K562 (cell line): ENCODE results near the gene NTM. TPM values are rescaled to one million over a fixed set of nuclear protein-coding genes. Genes with fewer than 3 reads are reported as not detected.

Experiments
- ATAC-seq: fragments of 200-7000 bp; cut with Tn5 transposase; 3 replicates; pipeline ENCODE4 v1.9.1; 2020; ENCODE audit warnings: moderate library complexity
- BruUV-seq: library from RNA; stranded (reverse); fragments of 400-500 nt; replicated peaks from 2 replicates; lab custom pipeline; 2021; lab: Mats Ljungman, UMichigan
- CTCF ChIA-PET: fragments of 300-600 bp; formaldehyde crosslinking; extraction: SDS; loops from one replicate; lab custom pipeline; 2021; ENCODE audit warnings: low intra/inter-chr PET ratio; lab: Yijun Ruan, JAX
- POLR2A ChIA-PET: fragments of 300-600, 350-650 bp; sonication (Branson Sonifier 250); formaldehyde crosslinking; extraction: SDS; loops from one replicate; lab custom pipeline; 2021; ENCODE audit warnings: antibody characterized with exemption, inconsistent platforms; lab: Yijun Ruan, JAX
- DNase-seq, 4 experiments: peaks; one replicate each; pipeline versions ENCODE4 v3.0.0 to v3.0.0-alpha.2; 2011 to 2018; ENCODE audit warnings: low spot score in 3 of 4, mixed read lengths in 3 of 4; ENCODE audit errors: extremely low read depth in 1 of 4
- FAIRE-seq: peaks from 2 replicates; lab custom pipeline; 2011; peaks lifted over from hg19 to GRCh38; lab: Jason Lieb, UNC
- H2AFZ ChIP-seq: 2 replicates; pipeline ENCODE4 v1.6.0; 2011; ENCODE audit warnings: low read depth, low read length, control low read depth, inconsistent platforms
- H3K27ac ChIP-seq: fragments of 200-600 bp; 3 replicates; pipeline ENCODE4 v1.8.0; 2011; ENCODE audit warnings: low read depth, mild to moderate bottlenecking, control low read depth, inconsistent platforms, low read length, moderate library complexity, mixed read lengths; ENCODE audit errors: extremely low read depth
- H3K27me3 ChIP-seq, 2 experiments: fragments of 300-600 bp in 1 of 2; 2 replicates in 1 of 2; 3 replicates in 1 of 2; pipeline versions ENCODE4 v1.6.0 to v1.8.0; 2011; ENCODE audit warnings: inconsistent platforms in 2 of 2, low read length in 2 of 2, mild to moderate bottlenecking in 1 of 2, mixed read lengths in 1 of 2, moderate library complexity in 1 of 2; ENCODE audit not compliant: control insufficient read depth in 2 of 2, insufficient read depth in 2 of 2
- H3K36me3 ChIP-seq: fragments of 300-600 bp; 3 replicates; pipeline ENCODE4 v1.8.0; 2011; ENCODE audit warnings: mild to moderate bottlenecking, low read length, inconsistent platforms; ENCODE audit not compliant: control insufficient read depth, insufficient read depth
- H3K4me1 ChIP-seq, 2 experiments: fragments of 200-600 bp in 1 of 2; replicated peaks in 1 of 2; 2 replicates in 1 of 2; 3 replicates in 1 of 2; pipeline versions ENCODE4 v1.5.1 to v1.8.0; 2011; ENCODE audit warnings: inconsistent platforms in 2 of 2, low read length in 2 of 2, mild to moderate bottlenecking in 1 of 2, mixed read lengths in 1 of 2, moderate library complexity in 1 of 2; ENCODE audit not compliant: control insufficient read depth in 2 of 2, insufficient read depth in 2 of 2
- H3K4me2 ChIP-seq: 2 replicates; pipeline ENCODE4 v1.6.1; 2011; ENCODE audit warnings: low read length, control low read depth, inconsistent platforms, mixed read lengths; ENCODE audit not compliant: insufficient read depth
- H3K4me3 ChIP-seq: fragments of 200-600 bp; sonication (generic), shearing (Covaris generic); 2 replicates; pipeline ENCODE4 v1.5.1; 2016; ENCODE audit warnings: control low read depth, inconsistent platforms
- H3K79me2 ChIP-seq: fragments of 200-600 bp; 3 replicates; pipeline ENCODE4 v1.8.0; 2011; ENCODE audit warnings: low read length, inconsistent platforms; ENCODE audit not compliant: control insufficient read depth, insufficient read depth
- H3K9ac ChIP-seq, 2 experiments: 2 replicates each; pipeline versions ENCODE4 v1.6.0 to v1.6.1; 2011; ENCODE audit warnings: low read depth in 2 of 2, low read length in 2 of 2, control low read depth in 1 of 2, inconsistent platforms in 1 of 2, mild to moderate bottlenecking in 1 of 2, mixed read lengths in 1 of 2; ENCODE audit not compliant: insufficient read depth in 1 of 2
- H3K9me1 ChIP-seq: one replicate; pipeline ENCODE4 v1.6.0; 2011; ENCODE audit warnings: inconsistent platforms, mild to moderate bottlenecking, low read length, moderate library complexity; ENCODE audit not compliant: control insufficient read depth, insufficient read depth
- H3K9me3 ChIP-seq: replicated peaks from 2 replicates; pipeline ENCODE4 v1.5.1; 2011; ENCODE audit warnings: low read depth, low read length, inconsistent platforms; ENCODE audit not compliant: control insufficient read depth, insufficient read depth
- H4K20me1 ChIP-seq: replicated peaks from 2 replicates; pipeline ENCODE4 v1.6.1; 2011; ENCODE audit warnings: low read length, inconsistent platforms, mixed read lengths; ENCODE audit not compliant: control insufficient read depth, insufficient read depth
- ASH1L ChIP-seq: fragments of 450-650 bp; IDR thresholded peaks from 2 replicates; pipeline ENCODE4 v1.6.1; 2018; ENCODE audit warnings: borderline replicate concordance, mild to moderate bottlenecking, low read depth; ENCODE audit not compliant: partially characterized antibody
- ATF7 ChIP-seq: fragments of 450-650 bp; IDR thresholded peaks from 2 replicates; pipeline ENCODE4 v1.7.1; 2014; ENCODE audit warnings: mild to moderate bottlenecking, moderate library complexity
- DNMT1 ChIP-seq: fragments of 450-650 bp; IDR thresholded peaks from 2 replicates; pipeline ENCODE4 v1.6.1; 2016; ENCODE audit warnings: antibody characterized with exemption, mild to moderate bottlenecking
- NCOA6 ChIP-seq: fragments of 450-650 bp; IDR thresholded peaks from 2 replicates; pipeline ENCODE4 v1.6.1; 2017; ENCODE audit warnings: mild to moderate bottlenecking
- ZNF41 ChIP-seq: fragments of 250-450 bp; sonication (Bioruptor Pico); conservative IDR thresholded peaks from 2 replicates; pipeline ENCODE4 v1.4.0; 2020; ENCODE audit warnings: mild to moderate bottlenecking
- ZNF583 ChIP-seq: fragments of 250-450 bp; sonication (Bioruptor Pico); IDR thresholded peaks from 2 replicates; pipeline ENCODE4 v1.4.0; 2020
- ZNF707 ChIP-seq: fragments of 250-450 bp; sonication (Bioruptor Pico); conservative IDR thresholded peaks from 2 replicates; pipeline ENCODE4 v1.8.0; 2022; ENCODE audit warnings: inconsistent platforms, mild to moderate bottlenecking, moderate library complexity
- ZNF77 ChIP-seq: fragments of 250-450 bp; sonication (Bioruptor Pico); IDR thresholded peaks from 2 replicates; pipeline ENCODE4 v1.5.0; 2020
- WGBS: fragments of 100-300 bp; shearing (Covaris generic); methylation state at CpG from one replicate; pipeline ENCODE4 v1.1.6; 2016; ENCODE audit warnings: low coverage, mixed read lengths; ENCODE audit not compliant: insufficient coverage; ENCODE audit errors: missing lambda C conversion rate; 5-methylcytosine and 5-hydroxymethylcytosine counted together
- in situ Hi-C: fragments of 300-500 bp; cut with MboI; formaldehyde crosslinking; loops from 4 replicates; pipeline ENCODE4 v1.15.0; 2018; ENCODE audit warnings: inconsistent platforms, mixed read lengths
- intact Hi-C: fragments of 100-400 bp; cut with micrococcal nuclease; formaldehyde crosslinking; loops from 2 replicates; pipeline ENCODE4 v1.14.2; 2022
- polyA plus RNA-seq, 8 experiments: library from polyadenylated mRNA; depleted of rRNA in 4 of 8; stranded (reverse) in 5 of 8; unstranded in 3 of 8; fragments of >200 nt; fragmentation: Nextera tagmentation in 2 of 8; fragmentation: Illumina TruSeq in 1 of 8; extraction: Ambion mirVana in 2 of 8; extraction: Trizol in 1 of 8; gene quantifications; 2 replicates each; pipeline versions ENCODE4 v1.2.1 to v1.2.3, GENCODE V29; 2011 to 2014; ENCODE audit warnings: inconsistent platforms in 1 of 8, missing spikeins in 1 of 8
- total RNA-seq, 7 experiments: library from RNA; depleted of rRNA in 6 of 7; stranded (reverse); fragments of >200 nt in 6 of 7; fragmentation: Illumina TruSeq in 2 of 7; extraction: Trizol in 2 of 7; gene quantifications; 2 replicates each; pipeline versions ENCODE4 v1.2.1 to v1.2.3, GENCODE V29; 2011 to 2021; ENCODE audit warnings: low replicate concordance in 1 of 7
- TF ChIP-seq, protein P1 (sequence below): fragments of 250-450 bp; sonication (Bioruptor Pico); IDR thresholded peaks from 2 replicates; pipeline ENCODE4 v1.4.0; 2020; ENCODE audit warnings: mild to moderate bottlenecking, moderate library complexity
- TF ChIP-seq, protein P2 (sequence below): fragments of 450-650 bp; IDR thresholded peaks from 2 replicates; pipeline ENCODE4 v1.7.1; 2018; ENCODE audit warnings: mild to moderate bottlenecking, low read depth; ENCODE audit not compliant: partially characterized antibody
- TF ChIP-seq, protein P3 (sequence below): sonication (generic); formaldehyde crosslinking; IDR thresholded peaks from 2 replicates; pipeline ENCODE4 v1.8.1; 2023; ENCODE audit warnings: mild to moderate bottlenecking, missing genetic modification reagents
- TF ChIP-seq, protein P4 (sequence below): fragments of 200-800 bp; sonication (Bioruptor generic); IDR thresholded peaks from 2 replicates; pipeline ENCODE4 v1.6.1; 2017; ENCODE audit warnings: missing genetic modification characterization, missing compliant biosample characterization

Gene NTM
- total and polyA plus RNA-seq, 9 of the 15 experiments (the other 6 are each of a cell fraction or from before 2014, with no cell fraction given): not detected

DNA sequence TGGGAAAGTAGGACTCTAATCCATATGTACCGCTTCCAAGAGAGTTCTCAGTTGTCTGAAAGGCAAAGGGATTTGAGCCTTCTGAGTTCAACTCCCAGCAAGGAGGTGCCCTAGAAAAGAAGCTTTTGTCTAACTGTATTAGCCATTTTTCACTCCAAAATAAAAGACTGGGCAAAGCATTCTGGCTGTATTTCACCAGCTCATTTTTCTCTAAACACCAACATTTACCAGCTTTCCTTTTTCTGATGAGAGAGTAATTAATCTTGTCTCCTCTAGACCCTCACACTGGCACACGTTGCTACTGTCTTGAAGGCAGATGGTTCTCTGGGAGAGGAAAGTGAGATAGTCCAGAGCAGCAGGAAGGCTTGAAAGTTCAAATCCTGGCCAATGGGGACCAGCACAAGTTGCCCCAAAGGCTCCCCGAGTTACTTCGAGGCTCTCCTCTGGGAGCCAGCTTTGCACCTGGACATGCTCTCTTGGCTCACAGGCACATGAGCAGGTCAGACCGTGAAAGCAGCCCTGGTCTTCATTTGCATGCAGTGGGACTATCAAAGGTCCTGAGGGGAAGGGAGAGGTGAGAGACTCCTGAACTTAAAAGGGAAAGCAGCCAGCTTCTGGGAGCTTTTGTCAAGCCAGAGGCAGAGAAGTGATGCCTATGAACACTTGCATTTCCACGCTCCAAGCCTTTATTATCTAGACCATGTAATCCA, 100.0 kb downstream of the NTM start:
- intact Hi-C loops: no loop called here
- no peak for DNase-seq
- 0% methylated on average over 5 of the region's 6 CpGs for WGBS
- Histone ChIP-seq H3K9me3 (no peaks in the 10 kb centered on the region), H4K20me1 (no peaks in the 10 kb centered on the region; the same call in 1 of the 2 replicates), H3K27me3 (no peaks in the 10 kb centered on the region), H2AFZ (no peak overlapping the region), H3K4me1 (no peaks in the 10 kb centered on the region), H3K9me1 (no peaks in the 10 kb centered on the region), H3K36me3 (no peaks in the 10 kb centered on the region), H3K27ac (no peak overlapping the region), H3K4me3 (no peak overlapping the region), H3K79me2 (no peaks in the 10 kb centered on the region), H3K4me2 (no peak overlapping the region), H3K9ac (no peak overlapping the region)
- in situ Hi-C loops: no loop called here
- CTCF ChIA-PET: no interaction called here
- ATAC-seq: no peak
- POLR2A ChIA-PET: no interaction called here
- no peak for FAIRE-seq
- BruUV-seq: no TSS peak
- TF ChIP-seq, protein P1, sequence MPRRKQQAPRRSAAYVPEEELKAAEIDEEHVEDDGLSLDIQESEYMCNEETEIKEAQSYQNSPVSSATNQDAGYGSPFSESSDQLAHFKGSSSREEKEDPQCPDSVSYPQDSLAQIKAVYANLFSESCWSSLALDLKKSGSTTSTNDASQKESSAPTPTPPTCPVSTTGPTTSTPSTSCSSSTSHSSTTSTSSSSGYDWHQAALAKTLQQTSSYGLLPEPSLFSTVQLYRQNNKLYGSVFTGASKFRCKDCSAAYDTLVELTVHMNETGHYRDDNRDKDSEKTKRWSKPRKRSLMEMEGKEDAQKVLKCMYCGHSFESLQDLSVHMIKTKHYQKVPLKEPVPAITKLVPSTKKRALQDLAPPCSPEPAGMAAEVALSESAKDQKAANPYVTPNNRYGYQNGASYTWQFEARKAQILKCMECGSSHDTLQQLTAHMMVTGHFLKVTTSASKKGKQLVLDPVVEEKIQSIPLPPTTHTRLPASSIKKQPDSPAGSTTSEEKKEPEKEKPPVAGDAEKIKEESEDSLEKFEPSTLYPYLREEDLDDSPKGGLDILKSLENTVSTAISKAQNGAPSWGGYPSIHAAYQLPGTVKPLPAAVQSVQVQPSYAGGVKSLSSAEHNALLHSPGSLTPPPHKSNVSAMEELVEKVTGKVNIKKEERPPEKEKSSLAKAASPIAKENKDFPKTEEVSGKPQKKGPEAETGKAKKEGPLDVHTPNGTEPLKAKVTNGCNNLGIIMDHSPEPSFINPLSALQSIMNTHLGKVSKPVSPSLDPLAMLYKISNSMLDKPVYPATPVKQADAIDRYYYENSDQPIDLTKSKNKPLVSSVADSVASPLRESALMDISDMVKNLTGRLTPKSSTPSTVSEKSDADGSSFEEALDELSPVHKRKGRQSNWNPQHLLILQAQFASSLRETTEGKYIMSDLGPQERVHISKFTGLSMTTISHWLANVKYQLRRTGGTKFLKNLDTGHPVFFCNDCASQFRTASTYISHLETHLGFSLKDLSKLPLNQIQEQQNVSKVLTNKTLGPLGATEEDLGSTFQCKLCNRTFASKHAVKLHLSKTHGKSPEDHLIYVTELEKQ (CRISPR knock-in tag): no peak
- no peak for TF ChIP-seq ATF7
- no peak for TF ChIP-seq NCOA6
- no peak for TF ChIP-seq ZNF41
- TF ChIP-seq, protein P2, sequence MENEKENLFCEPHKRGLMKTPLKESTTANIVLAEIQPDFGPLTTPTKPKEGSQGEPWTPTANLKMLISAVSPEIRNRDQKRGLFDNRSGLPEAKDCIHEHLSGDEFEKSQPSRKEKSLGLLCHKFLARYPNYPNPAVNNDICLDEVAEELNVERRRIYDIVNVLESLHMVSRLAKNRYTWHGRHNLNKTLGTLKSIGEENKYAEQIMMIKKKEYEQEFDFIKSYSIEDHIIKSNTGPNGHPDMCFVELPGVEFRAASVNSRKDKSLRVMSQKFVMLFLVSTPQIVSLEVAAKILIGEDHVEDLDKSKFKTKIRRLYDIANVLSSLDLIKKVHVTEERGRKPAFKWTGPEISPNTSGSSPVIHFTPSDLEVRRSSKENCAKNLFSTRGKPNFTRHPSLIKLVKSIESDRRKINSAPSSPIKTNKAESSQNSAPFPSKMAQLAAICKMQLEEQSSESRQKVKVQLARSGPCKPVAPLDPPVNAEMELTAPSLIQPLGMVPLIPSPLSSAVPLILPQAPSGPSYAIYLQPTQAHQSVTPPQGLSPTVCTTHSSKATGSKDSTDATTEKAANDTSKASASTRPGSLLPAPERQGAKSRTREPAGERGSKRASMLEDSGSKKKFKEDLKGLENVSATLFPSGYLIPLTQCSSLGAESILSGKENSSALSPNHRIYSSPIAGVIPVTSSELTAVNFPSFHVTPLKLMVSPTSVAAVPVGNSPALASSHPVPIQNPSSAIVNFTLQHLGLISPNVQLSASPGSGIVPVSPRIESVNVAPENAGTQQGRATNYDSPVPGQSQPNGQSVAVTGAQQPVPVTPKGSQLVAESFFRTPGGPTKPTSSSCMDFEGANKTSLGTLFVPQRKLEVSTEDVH: no peak
- TF ChIP-seq ZNF77 (CRISPR knock-in tag): no peak
- TF ChIP-seq ZNF583 (CRISPR knock-in tag): no peak
- TF ChIP-seq, protein P3, sequence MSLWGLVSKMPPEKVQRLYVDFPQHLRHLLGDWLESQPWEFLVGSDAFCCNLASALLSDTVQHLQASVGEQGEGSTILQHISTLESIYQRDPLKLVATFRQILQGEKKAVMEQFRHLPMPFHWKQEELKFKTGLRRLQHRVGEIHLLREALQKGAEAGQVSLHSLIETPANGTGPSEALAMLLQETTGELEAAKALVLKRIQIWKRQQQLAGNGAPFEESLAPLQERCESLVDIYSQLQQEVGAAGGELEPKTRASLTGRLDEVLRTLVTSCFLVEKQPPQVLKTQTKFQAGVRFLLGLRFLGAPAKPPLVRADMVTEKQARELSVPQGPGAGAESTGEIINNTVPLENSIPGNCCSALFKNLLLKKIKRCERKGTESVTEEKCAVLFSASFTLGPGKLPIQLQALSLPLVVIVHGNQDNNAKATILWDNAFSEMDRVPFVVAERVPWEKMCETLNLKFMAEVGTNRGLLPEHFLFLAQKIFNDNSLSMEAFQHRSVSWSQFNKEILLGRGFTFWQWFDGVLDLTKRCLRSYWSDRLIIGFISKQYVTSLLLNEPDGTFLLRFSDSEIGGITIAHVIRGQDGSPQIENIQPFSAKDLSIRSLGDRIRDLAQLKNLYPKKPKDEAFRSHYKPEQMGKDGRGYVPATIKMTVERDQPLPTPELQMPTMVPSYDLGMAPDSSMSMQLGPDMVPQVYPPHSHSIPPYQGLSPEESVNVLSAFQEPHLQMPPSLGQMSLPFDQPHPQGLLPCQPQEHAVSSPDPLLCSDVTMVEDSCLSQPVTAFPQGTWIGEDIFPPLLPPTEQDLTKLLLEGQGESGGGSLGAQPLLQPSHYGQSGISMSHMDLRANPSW (CRISPR knock-in tag): no peak
- TF ChIP-seq ASH1L: no peak
- no peak for TF ChIP-seq DNMT1
- no peak for TF ChIP-seq ZNF707
- TF ChIP-seq, protein P4, sequence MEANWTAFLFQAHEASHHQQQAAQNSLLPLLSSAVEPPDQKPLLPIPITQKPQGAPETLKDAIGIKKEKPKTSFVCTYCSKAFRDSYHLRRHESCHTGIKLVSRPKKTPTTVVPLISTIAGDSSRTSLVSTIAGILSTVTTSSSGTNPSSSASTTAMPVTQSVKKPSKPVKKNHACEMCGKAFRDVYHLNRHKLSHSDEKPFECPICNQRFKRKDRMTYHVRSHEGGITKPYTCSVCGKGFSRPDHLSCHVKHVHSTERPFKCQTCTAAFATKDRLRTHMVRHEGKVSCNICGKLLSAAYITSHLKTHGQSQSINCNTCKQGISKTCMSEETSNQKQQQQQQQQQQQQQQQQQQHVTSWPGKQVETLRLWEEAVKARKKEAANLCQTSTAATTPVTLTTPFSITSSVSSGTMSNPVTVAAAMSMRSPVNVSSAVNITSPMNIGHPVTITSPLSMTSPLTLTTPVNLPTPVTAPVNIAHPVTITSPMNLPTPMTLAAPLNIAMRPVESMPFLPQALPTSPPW (CRISPR knock-in tag): no peak
